Calu3 (cell line): ENCODE results near the gene MALRD1. TPM values are rescaled to one million over a fixed set of nuclear protein-coding genes. Genes with fewer than 3 reads are reported as not detected.

Source experiments
- BruUV-seq: library from RNA; stranded (reverse); fragments of 400-500 nt; replicated peaks from 2 replicates; lab custom pipeline; 2021; lab: Mats Ljungman, UMichigan
- CTCF ChIA-PET: fragments of 300-600 bp; sonication (Branson Sonifier 250); formaldehyde crosslinking; loops from one replicate; lab custom pipeline; 2022; ENCODE audit warnings: antibody characterized with exemption; lab: Charles Lee
- DNase-seq: peaks from one replicate; pipeline ENCODE4 v3.0.0; 2022
- H3K27ac Mint-ChIP-seq: one replicate; pipeline ENCODE4 v1.8.0; 2022; ENCODE audit warnings: mixed read lengths; ENCODE audit not compliant: unreplicated experiment
- H3K27me3 Mint-ChIP-seq: one replicate; pipeline ENCODE4 v1.8.0; 2022; ENCODE audit warnings: mixed read lengths; ENCODE audit not compliant: unreplicated experiment
- H3K36me3 Mint-ChIP-seq: one replicate; pipeline ENCODE4 v1.8.0; 2022; ENCODE audit warnings: mild to moderate bottlenecking, moderate library complexity, mixed read lengths; ENCODE audit not compliant: insufficient read depth, unreplicated experiment
- H3K4me1 Mint-ChIP-seq: one replicate; pipeline ENCODE4 v1.8.0; 2022; ENCODE audit warnings: mild to moderate bottlenecking, low read depth, mixed read lengths; ENCODE audit not compliant: unreplicated experiment
- H3K4me3 Mint-ChIP-seq: one replicate; pipeline ENCODE4 v1.8.0; 2022; ENCODE audit warnings: mild to moderate bottlenecking, low read depth, moderate library complexity, mixed read lengths; ENCODE audit not compliant: unreplicated experiment
- H3K9me3 Mint-ChIP-seq: one replicate; pipeline ENCODE4 v1.8.0; 2022; ENCODE audit warnings: low read depth, mixed read lengths; ENCODE audit not compliant: unreplicated experiment
- CTCF ChIP-seq: fragments of 200-600 bp; IDR thresholded peaks from one replicate; pipeline ENCODE4 v1.8.0; 2022; ENCODE audit warnings: antibody characterized with exemption; ENCODE audit not compliant: unreplicated experiment
- intact Hi-C: fragments of 100-400 bp; cut with micrococcal nuclease; formaldehyde crosslinking; loops from one replicate; pipeline ENCODE4 v1.10.0; 2022; ENCODE audit not compliant: unreplicated experiment
- total RNA-seq: library from RNA; stranded (reverse); gene quantifications from 2 replicates; pipeline ENCODE4 v1.2.3, GENCODE V29; 2022

Gene MALRD1
- total RNA-seq, 1 experiment from 2014 or later = not detected

DNA sequence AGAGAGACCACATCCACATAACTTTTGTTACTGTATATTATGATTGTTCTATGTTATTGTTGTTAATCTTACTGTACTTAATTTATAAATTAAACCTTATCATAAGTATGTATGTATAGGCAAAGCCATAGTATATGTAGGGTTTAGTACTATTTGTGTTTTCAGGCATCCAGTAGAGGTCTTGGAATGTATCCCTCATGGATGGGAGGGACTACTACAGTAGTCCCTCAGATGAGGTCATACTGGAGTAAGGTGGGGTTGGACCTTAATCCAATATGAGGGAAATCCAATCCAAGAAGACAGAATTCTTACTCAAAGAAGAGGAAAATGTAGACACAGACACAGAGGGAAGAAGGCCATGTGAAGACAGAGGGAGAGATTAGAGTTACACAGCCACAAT is 34.1 kb upstream of the MALRD1 start:
- intact Hi-C loops = no loop called here
- no peak overlapping the region for H3K4me3 Mint-ChIP-seq
- H3K36me3 Mint-ChIP-seq = no peaks in the 10 kb centered on the region
- peaks cover 6% of the 10 kb centered on the region for H3K9me3 Mint-ChIP-seq
- no peak for DNase-seq
- no TSS peak for BruUV-seq
- no peak overlapping the region for H3K27ac Mint-ChIP-seq
- H3K4me1 Mint-ChIP-seq = no peaks in the 10 kb centered on the region
- no peak for TF ChIP-seq CTCF
- CTCF ChIA-PET = no interaction called here
- H3K27me3 Mint-ChIP-seq = no peaks in the 10 kb centered on the region

GRCh38 chr10:19017116-19017890 is 31.3 kb upstream of the MALRD1 start:
- H3K27ac Mint-ChIP-seq = no peak overlapping the region

DNA sequence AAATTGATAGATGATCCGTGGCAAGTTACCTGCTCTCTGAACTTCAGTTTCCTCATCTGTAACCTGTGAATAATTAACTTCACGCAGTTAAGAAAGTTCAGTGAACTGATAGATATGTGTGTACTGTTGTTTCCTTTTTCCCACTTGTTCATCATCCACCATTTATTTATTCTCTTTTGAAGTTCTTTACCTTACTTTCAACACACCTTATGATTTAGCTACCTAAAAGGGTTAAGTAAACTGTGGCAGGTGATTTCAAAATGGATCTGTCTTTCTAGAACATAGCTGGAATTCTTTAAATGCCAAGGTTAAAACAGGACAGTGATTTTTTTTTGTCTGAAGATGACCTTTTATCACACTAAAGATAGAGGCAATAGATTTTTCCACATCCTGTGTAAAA is 27.4 kb upstream of the MALRD1 start:
- no peaks in the 10 kb centered on the region for H3K4me1 Mint-ChIP-seq
- no peak for DNase-seq
- no peak for TF ChIP-seq CTCF
- CTCF ChIA-PET = no interaction called here
- no peaks in the 10 kb centered on the region for H3K27me3 Mint-ChIP-seq
- BruUV-seq = no TSS peak
- H3K9me3 Mint-ChIP-seq = peaks cover 12% of the 10 kb centered on the region
- no peaks in the 10 kb centered on the region for H3K36me3 Mint-ChIP-seq
- intact Hi-C loops = no loop called here
- no peak overlapping the region for H3K4me3 Mint-ChIP-seq
- H3K27ac Mint-ChIP-seq = no peak overlapping the region

More at GRCh38 chr10:19017116-19017890, 31.3 kb upstream of the MALRD1 start:
- Mint-ChIP-seq H3K27me3 (no peaks in the 10 kb centered on the region), H3K36me3 (no peaks in the 10 kb centered on the region), H3K9me3 (peaks cover 6% of the 10 kb centered on the region), H3K4me3 (no peak overlapping the region), H3K4me1 (no peaks in the 10 kb centered on the region)
- no peak for TF ChIP-seq CTCF
- CTCF ChIA-PET = interaction anchor here (0.6 kb wide), 1 partner anchor 13 kb away, joined by 3 read pairs; no protein-coding TSS in a partner anchor
- intact Hi-C loops = no loop called here
- no peak for DNase-seq
- no TSS peak for BruUV-seq

DNA sequence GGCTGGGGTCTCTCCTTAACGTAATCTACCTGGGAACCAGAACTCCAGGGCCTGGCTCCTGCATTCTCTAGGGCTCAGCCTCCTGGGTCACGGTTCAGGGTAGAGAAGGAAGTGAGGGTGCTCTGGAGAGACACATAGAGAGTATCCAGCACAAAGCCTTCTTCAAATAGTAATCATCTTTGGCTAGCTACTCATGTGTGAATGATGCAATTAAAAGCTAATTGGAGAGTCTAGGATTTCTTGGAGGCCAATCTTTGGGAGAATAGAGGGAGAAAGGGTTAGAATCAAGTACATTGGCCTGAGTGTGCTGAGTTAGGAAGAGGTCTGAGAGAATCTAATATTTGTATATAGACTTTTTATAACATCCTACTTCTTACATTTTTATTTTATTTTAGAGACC is 24.0 kb upstream of the MALRD1 start:
- no TSS peak for BruUV-seq
- Mint-ChIP-seq H3K4me1 (no peaks in the 10 kb centered on the region), H3K27me3 (no peaks in the 10 kb centered on the region), H3K36me3 (no peaks in the 10 kb centered on the region), H3K9me3 (peaks cover 10% of the 10 kb centered on the region), H3K4me3 (no peak overlapping the region), H3K27ac (no peak overlapping the region)
- intact Hi-C loops = no loop called here
- DNase-seq = no peak
- no peak for TF ChIP-seq CTCF
- CTCF ChIA-PET = no interaction called here
